ENCODE measurements around the gene CACNA1F.

Gene CACNA1F

GRCh38 chrX:49270249-49270921 lies 37.2 kb upstream of the CACNA1F start:
- H3K4me1 ChIP-seq (ENCODE audit: insufficient read depth, low read length, poor library complexity, severe bottlenecking) = peaks cover 28% of the 10 kb centered on the region
- H3K27me3 ChIP-seq (ENCODE audit: insufficient read depth, low read length, poor library complexity, severe bottlenecking) = no peaks in the 10 kb centered on the region

GRCh38 chrX:49269767-49270248 lies 36.7 kb upstream of the CACNA1F start, which contains the start of gene PPP1R3F:
TSS of gene PPP1R3F (plus strand) at chrX:49269793. CDS start at chrX:49269870, 77 bp downstream.
- Histone ChIP-seq H3F3A (ENCODE audit: low read depth) (no peaks in the 10 kb centered on the region), H3K9ac (ENCODE audit: low read depth, low read length, poor library complexity, severe bottlenecking) (peak within 1 kb of the TSS; percentile 87), H3K9me2 (replicated peaks; ENCODE audit: low read depth, low read length) (no peaks in the 10 kb centered on the region), H3K36me3 (ENCODE audit: insufficient read depth, low read length) (no peaks in the 10 kb centered on the region), H3K4me3 (ENCODE audit: low read length, poor library complexity, severe bottlenecking) (peak within 1 kb of the TSS; percentile 86), H4K20me1 (ENCODE audit: insufficient read depth, low read length, poor library complexity, severe bottlenecking) (peaks cover 8% of the 10 kb centered on the region), H3K4me1 (ENCODE audit: insufficient read depth, low read length, poor library complexity, severe bottlenecking) (peaks cover 28% of the 10 kb centered on the region), H2AFZ (ENCODE audit: low read length) (peak within 1 kb of the TSS; percentile 98), H3K9me3 (ENCODE audit: insufficient read depth, low read depth, low read length) (no peaks in the 10 kb centered on the region), H3K79me2 (ENCODE audit: insufficient read depth, low read length) (peaks cover 19% of the 10 kb centered on the region; the same call in 1 of the 2 replicates), H3K27me3 (ENCODE audit: insufficient read depth, low read length, poor library complexity, severe bottlenecking) (no peaks in the 10 kb centered on the region), H3K4me2 (ENCODE audit: low read depth, low read length, poor library complexity, severe bottlenecking) (peak within 1 kb of the TSS; percentile 83)
- TF ChIP-seq CTCF (conservative IDR thresholded peaks at IDR 0.05; ENCODE audit: low read length) (no peak), EZH2phosphoT487 (IDR thresholded peaks at IDR 0.05; ENCODE audit: borderline replicate concordance) (no peak)

More at GRCh38 chrX:49270249-49270921, 37.2 kb upstream of the CACNA1F start:
- Histone ChIP-seq H3F3A (ENCODE audit: low read depth) (no peaks in the 10 kb centered on the region), H2AFZ (ENCODE audit: low read length) (no peak overlapping the region; the same call in 1 of the 2 replicates), H3K4me2 (ENCODE audit: low read depth, low read length, poor library complexity, severe bottlenecking) (peak overlapping the region; percentile 83), H3K9ac (ENCODE audit: low read depth, low read length, poor library complexity, severe bottlenecking) (peak overlapping the region; percentile 80), H3K4me3 (ENCODE audit: low read length, poor library complexity, severe bottlenecking) (peak overlapping the region; percentile 86), H3K9me3 (ENCODE audit: insufficient read depth, low read depth, low read length) (no peaks in the 10 kb centered on the region), H4K20me1 (ENCODE audit: insufficient read depth, low read length, poor library complexity, severe bottlenecking) (peaks cover 8% of the 10 kb centered on the region), H3K36me3 (ENCODE audit: insufficient read depth, low read length) (no peaks in the 10 kb centered on the region), H3K9me2 (replicated peaks; ENCODE audit: low read depth, low read length) (no peaks in the 10 kb centered on the region), H3K79me2 (ENCODE audit: insufficient read depth, low read length) (peaks cover 19% of the 10 kb centered on the region; the same call in 1 of the 2 replicates)
- no peak for TF ChIP-seq CTCF (conservative IDR thresholded peaks at IDR 0.05; ENCODE audit: low read length)
- TF ChIP-seq EZH2phosphoT487 (IDR thresholded peaks at IDR 0.05; ENCODE audit: borderline replicate concordance) = no peak

- no peaks in the 10 kb centered on the region for H3K9me3 ChIP-seq (ENCODE audit: insufficient read depth, low read depth, low read length)
- H3K9ac ChIP-seq (ENCODE audit: low read depth, low read length, poor library complexity, severe bottlenecking) = peak overlapping the region; percentile 87
- H3K27me3 ChIP-seq (ENCODE audit: insufficient read depth, low read length, poor library complexity, severe bottlenecking) = no peaks in the 10 kb centered on the region
- no peaks in the 10 kb centered on the region for H3K9me2 ChIP-seq (replicated peaks; ENCODE audit: low read depth, low read length)
- H4K20me1 ChIP-seq (ENCODE audit: insufficient read depth, low read length, poor library complexity, severe bottlenecking) = peaks cover 8% of the 10 kb centered on the region
- peaks cover 24% of the 10 kb centered on the region for H3K4me1 ChIP-seq (ENCODE audit: insufficient read depth, low read length, poor library complexity, severe bottlenecking)
- H3K4me3 ChIP-seq (ENCODE audit: low read length, poor library complexity, severe bottlenecking) = peak overlapping the region; percentile 86
- TF ChIP-seq CTCF (conservative IDR thresholded peaks at IDR 0.05; ENCODE audit: low read length) (no peak), EZH2phosphoT487 (IDR thresholded peaks at IDR 0.05; ENCODE audit: borderline replicate concordance) (no peak)
- H2AFZ ChIP-seq (ENCODE audit: low read length) = peak overlapping the region; percentile 98
- no peaks in the 10 kb centered on the region for H3F3A ChIP-seq (ENCODE audit: low read depth)
- H3K79me2 ChIP-seq (ENCODE audit: insufficient read depth, low read length) = peaks cover 19% of the 10 kb centered on the region; the same call in 1 of the 2 replicates
- no peaks in the 10 kb centered on the region for H3K36me3 ChIP-seq (ENCODE audit: insufficient read depth, low read length)
- H3K4me2 ChIP-seq (ENCODE audit: low read depth, low read length, poor library complexity, severe bottlenecking) = peak overlapping the region; percentile 79
Measured at GRCh38 chrX:49269010-49269766, 36.0 kb upstream of the CACNA1F start.
